K562 (cell line): ENCODE data around the gene MCM3. TPM values are rescaled to one million over a fixed set of nuclear protein-coding genes. Genes with fewer than 3 reads are reported as not detected.

Experiments
- CCAR2 ChIP-seq: fragments of 200-400 bp; formaldehyde crosslinking; IDR thresholded peaks from 2 replicates; pipeline ENCODE4 v1.6.1; 2017; ENCODE audit warnings: mild to moderate bottlenecking, low read depth, low read length
- CHD2 ChIP-seq: IDR thresholded peaks from 2 replicates; pipeline ENCODE4 v1.6.1; 2011; ENCODE audit warnings: low read depth, low read length
- FOXA3 ChIP-seq, 2 experiments: fragments of 450-650 bp in 1 of 2; sonication (generic) in 1 of 2; formaldehyde crosslinking; IDR thresholded peaks in 1 of 2; conservative IDR thresholded peaks in 1 of 2; 2 replicates each; pipeline versions ENCODE4 v1.4.0 to v1.8.0; 2020 to 2022; ENCODE audit warnings: mild to moderate bottlenecking in 2 of 2, missing genetic modification reagents in 1 of 2
- FOXK1 ChIP-seq: sonication (generic); formaldehyde crosslinking; IDR thresholded peaks from 2 replicates; pipeline ENCODE4 v1.8.0; 2022; ENCODE audit warnings: missing genetic modification reagents, mild to moderate bottlenecking, borderline replicate concordance
- HDAC6 ChIP-seq: IDR thresholded peaks from 2 replicates; pipeline ENCODE4 v1.6.1; 2012; ENCODE audit warnings: low read depth, mild to moderate bottlenecking, control low read depth, inconsistent platforms, low read length, moderate library complexity
- ILK ChIP-seq: fragments of 450-650 bp; IDR thresholded peaks from 2 replicates; pipeline ENCODE4 v1.6.1; 2016; ENCODE audit warnings: missing genetic modification characterization, low read depth, mild to moderate bottlenecking, missing compliant biosample characterization, moderate library complexity, borderline replicate concordance
- KDM4B ChIP-seq, 2 experiments: fragments of 450-650 bp in 1 of 2; sonication (generic) in 1 of 2; IDR thresholded peaks; 2 replicates each; pipeline ENCODE4 v1.6.1; 2016 to 2017; ENCODE audit warnings: borderline replicate concordance in 2 of 2, antibody characterized with exemption in 1 of 2, low read depth in 1 of 2, mild to moderate bottlenecking in 1 of 2
- LCOR ChIP-seq: sonication (generic); formaldehyde crosslinking; IDR thresholded peaks from 2 replicates; pipeline ENCODE4 v1.8.0; 2022; ENCODE audit warnings: mild to moderate bottlenecking, missing genetic modification reagents
- MAFG ChIP-seq: fragments of 450-650 bp; conservative IDR thresholded peaks from 2 replicates; pipeline ENCODE4 v1.6.1; 2016; ENCODE audit warnings: missing genetic modification characterization, missing compliant biosample characterization
- NBN ChIP-seq: fragments of 450-650 bp; IDR thresholded peaks from 2 replicates; pipeline ENCODE4 v1.6.1; 2016; ENCODE audit warnings: low read depth, mild to moderate bottlenecking
- RBM34 ChIP-seq: fragments of 200-400 bp; formaldehyde crosslinking; IDR thresholded peaks from 2 replicates; pipeline ENCODE4 v1.6.1; 2018; ENCODE audit warnings: low read length, borderline replicate concordance; ENCODE audit not compliant: insufficient read depth
- TSC22D4 ChIP-seq: fragments of 450-650 bp; IDR thresholded peaks from 2 replicates; pipeline ENCODE4 v1.6.1; 2016; ENCODE audit warnings: missing genetic modification characterization, missing biosample characterization, control low read depth
- ZFPM2 ChIP-seq: fragments of 250-450 bp; sonication (Bioruptor Pico); IDR thresholded peaks from 2 replicates; pipeline ENCODE4 v1.5.1; 2022; ENCODE audit warnings: mild to moderate bottlenecking
- ZNF143 ChIP-seq: sonication (generic); formaldehyde crosslinking; IDR thresholded peaks from 2 replicates; pipeline ENCODE4 v1.9.0; 2022; ENCODE audit warnings: mild to moderate bottlenecking, missing genetic modification reagents
- ZNF263 ChIP-seq: sonication (generic); formaldehyde crosslinking; IDR thresholded peaks from 2 replicates; pipeline ENCODE4 v1.8.0; 2022; ENCODE audit warnings: mild to moderate bottlenecking, missing genetic modification reagents, borderline replicate concordance
- ZNF311 ChIP-seq: fragments of 250-450 bp; sonication (Bioruptor Pico); IDR thresholded peaks from 2 replicates; pipeline ENCODE4 v1.4.0; 2020; ENCODE audit warnings: mild to moderate bottlenecking, moderate library complexity
- polyA plus RNA-seq, 8 experiments: library from polyadenylated mRNA; depleted of rRNA in 4 of 8; stranded (reverse) in 5 of 8; unstranded in 3 of 8; fragments of >200 nt; fragmentation: Nextera tagmentation in 2 of 8; fragmentation: Illumina TruSeq in 1 of 8; extraction: Ambion mirVana in 2 of 8; extraction: Trizol in 1 of 8; gene quantifications; 2 replicates each; pipeline versions ENCODE4 v1.2.1 to v1.2.3, GENCODE V29; 2011 to 2014; ENCODE audit warnings: inconsistent platforms in 1 of 8, missing spikeins in 1 of 8
- total RNA-seq, 7 experiments: library from RNA; depleted of rRNA in 6 of 7; stranded (reverse); fragments of >200 nt in 6 of 7; fragmentation: Illumina TruSeq in 2 of 7; extraction: Trizol in 2 of 7; gene quantifications; 2 replicates each; pipeline versions ENCODE4 v1.2.1 to v1.2.3, GENCODE V29; 2011 to 2021; ENCODE audit warnings: low replicate concordance in 1 of 7
- TF ChIP-seq, protein P1 (sequence below): fragments of 450-650 bp; formaldehyde crosslinking; IDR thresholded peaks from 2 replicates; pipeline ENCODE4 v1.4.0; 2022; ENCODE audit warnings: missing genetic modification characterization
- TF ChIP-seq, protein P2 (sequence below): fragments of 200-800 bp; sonication (Bioruptor generic); IDR thresholded peaks from 2 replicates; pipeline ENCODE4 v1.6.1; 2017; ENCODE audit warnings: missing genetic modification characterization, missing compliant biosample characterization
- TF ChIP-seq, protein P3 (sequence below): sonication (generic); formaldehyde crosslinking; IDR thresholded peaks from 2 replicates; pipeline ENCODE4 v1.8.0; 2022; ENCODE audit warnings: mild to moderate bottlenecking, missing genetic modification reagents

The MCM3 gene
- total and polyA plus RNA-seq, 9 of the 15 experiments (the other 6 are each of a cell fraction or from before 2014, with no cell fraction given), result 76.1 to 270 (median 250) TPM

DNA sequence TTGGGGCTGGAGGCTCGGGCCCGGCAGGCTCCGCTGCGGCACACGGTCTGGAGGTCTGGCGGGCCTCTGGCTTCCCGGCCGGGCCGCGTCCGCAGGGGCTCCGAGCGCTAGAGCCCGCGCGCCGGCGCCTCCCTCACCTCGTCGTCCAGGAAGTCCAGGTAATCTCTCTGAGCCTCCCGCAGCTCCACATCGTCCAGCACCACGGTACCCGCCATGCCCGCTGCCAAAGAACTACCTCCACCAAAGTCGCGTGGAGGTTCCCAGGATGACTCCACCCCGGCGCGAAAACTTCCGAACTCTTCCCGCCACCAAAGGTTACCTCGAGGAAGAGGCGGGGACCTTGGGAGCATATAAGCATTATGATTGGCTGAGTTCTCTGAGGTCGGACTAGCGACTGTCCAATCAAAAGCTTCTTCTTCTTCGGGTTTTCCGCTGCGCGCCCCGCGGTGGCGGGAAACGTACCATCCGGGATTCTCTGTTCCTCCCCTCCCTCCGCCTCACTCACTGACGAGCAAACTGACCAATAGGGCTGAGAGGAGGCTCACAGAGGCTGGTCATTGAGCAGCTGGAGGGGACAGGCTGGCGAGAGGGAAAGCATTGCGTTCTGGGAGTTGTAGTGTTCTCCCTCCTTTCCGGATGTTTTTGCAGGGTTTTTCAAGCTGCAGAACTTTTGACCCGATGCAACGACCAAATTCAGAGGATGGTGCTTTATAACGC lies at the start of gene MCM3 (continued):
- peak; percentile 96 for TF ChIP-seq LCOR
- TF ChIP-seq MAFG (tag), result no peak
- TF ChIP-seq, protein P1, sequence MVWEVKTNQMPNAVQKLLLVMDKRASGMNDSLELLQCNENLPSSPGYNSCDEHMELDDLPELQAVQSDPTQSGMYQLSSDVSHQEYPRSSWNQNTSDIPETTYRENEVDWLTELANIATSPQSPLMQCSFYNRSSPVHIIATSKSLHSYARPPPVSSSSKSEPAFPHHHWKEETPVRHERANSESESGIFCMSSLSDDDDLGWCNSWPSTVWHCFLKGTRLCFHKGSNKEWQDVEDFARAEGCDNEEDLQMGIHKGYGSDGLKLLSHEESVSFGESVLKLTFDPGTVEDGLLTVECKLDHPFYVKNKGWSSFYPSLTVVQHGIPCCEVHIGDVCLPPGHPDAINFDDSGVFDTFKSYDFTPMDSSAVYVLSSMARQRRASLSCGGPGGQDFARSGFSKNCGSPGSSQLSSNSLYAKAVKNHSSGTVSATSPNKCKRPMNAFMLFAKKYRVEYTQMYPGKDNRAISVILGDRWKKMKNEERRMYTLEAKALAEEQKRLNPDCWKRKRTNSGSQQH (CRISPR knock-in tag), result no peak
- TF ChIP-seq RBM34, result no peak
- peak; percentile 90 for TF ChIP-seq ZNF143
- no peak for TF ChIP-seq CCAR2
- TF ChIP-seq, protein P2, sequence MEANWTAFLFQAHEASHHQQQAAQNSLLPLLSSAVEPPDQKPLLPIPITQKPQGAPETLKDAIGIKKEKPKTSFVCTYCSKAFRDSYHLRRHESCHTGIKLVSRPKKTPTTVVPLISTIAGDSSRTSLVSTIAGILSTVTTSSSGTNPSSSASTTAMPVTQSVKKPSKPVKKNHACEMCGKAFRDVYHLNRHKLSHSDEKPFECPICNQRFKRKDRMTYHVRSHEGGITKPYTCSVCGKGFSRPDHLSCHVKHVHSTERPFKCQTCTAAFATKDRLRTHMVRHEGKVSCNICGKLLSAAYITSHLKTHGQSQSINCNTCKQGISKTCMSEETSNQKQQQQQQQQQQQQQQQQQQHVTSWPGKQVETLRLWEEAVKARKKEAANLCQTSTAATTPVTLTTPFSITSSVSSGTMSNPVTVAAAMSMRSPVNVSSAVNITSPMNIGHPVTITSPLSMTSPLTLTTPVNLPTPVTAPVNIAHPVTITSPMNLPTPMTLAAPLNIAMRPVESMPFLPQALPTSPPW (CRISPR knock-in tag), result peak; percentile 84
- TF ChIP-seq HDAC6, result no peak
- TF ChIP-seq ZNF263 (CRISPR knock-in tag), result peak; percentile 69; the same call in 1 of the 2 replicates
- no peak for TF ChIP-seq NBN
- TF ChIP-seq, protein P3, sequence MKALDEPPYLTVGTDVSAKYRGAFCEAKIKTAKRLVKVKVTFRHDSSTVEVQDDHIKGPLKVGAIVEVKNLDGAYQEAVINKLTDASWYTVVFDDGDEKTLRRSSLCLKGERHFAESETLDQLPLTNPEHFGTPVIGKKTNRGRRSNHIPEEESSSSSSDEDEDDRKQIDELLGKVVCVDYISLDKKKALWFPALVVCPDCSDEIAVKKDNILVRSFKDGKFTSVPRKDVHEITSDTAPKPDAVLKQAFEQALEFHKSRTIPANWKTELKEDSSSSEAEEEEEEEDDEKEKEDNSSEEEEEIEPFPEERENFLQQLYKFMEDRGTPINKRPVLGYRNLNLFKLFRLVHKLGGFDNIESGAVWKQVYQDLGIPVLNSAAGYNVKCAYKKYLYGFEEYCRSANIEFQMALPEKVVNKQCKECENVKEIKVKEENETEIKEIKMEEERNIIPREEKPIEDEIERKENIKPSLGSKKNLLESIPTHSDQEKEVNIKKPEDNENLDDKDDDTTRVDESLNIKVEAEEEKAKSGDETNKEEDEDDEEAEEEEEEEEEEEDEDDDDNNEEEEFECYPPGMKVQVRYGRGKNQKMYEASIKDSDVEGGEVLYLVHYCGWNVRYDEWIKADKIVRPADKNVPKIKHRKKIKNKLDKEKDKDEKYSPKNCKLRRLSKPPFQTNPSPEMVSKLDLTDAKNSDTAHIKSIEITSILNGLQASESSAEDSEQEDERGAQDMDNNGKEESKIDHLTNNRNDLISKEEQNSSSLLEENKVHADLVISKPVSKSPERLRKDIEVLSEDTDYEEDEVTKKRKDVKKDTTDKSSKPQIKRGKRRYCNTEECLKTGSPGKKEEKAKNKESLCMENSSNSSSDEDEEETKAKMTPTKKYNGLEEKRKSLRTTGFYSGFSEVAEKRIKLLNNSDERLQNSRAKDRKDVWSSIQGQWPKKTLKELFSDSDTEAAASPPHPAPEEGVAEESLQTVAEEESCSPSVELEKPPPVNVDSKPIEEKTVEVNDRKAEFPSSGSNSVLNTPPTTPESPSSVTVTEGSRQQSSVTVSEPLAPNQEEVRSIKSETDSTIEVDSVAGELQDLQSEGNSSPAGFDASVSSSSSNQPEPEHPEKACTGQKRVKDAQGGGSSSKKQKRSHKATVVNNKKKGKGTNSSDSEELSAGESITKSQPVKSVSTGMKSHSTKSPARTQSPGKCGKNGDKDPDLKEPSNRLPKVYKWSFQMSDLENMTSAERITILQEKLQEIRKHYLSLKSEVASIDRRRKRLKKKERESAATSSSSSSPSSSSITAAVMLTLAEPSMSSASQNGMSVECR (CRISPR knock-in tag), result peak; percentile 89
- no peak for TF ChIP-seq KDM4B (IDR thresholded peaks at IDR 0.05; ENCODE audit: borderline replicate concordance in 2 of 2, low read depth in 1 of 2)
- no peak for TF ChIP-seq TSC22D4
- TF ChIP-seq CHD2, result peak; percentile 73; the same call in 1 of the 2 replicates
- no peak for TF ChIP-seq FOXK1
- TF ChIP-seq ILK (tag), result no peak
- TF ChIP-seq ZNF311 (CRISPR knock-in tag), result no peak
- TF ChIP-seq FOXA3 (CRISPR knock-in tag; conservative IDR thresholded peaks at IDR 0.05 in 1 of 2, IDR thresholded peaks at IDR 0.05 in 1 of 2), result no peak
- TF ChIP-seq ZFPM2 (CRISPR knock-in tag), result no peak
